Right kidney (tissue), 9 donors: Measurements from ENCODE around the gene OR51E1.

Experiments
- DNase-seq: peaks from one replicate; pipeline ENCODE4 v3.0.0-alpha.2; 2016
- long read RNA-seq, 8 donors: transcript quantifications; one replicate each; lab custom pipeline, GENCODE V29; 2026

The OR51E1 gene, protein sequence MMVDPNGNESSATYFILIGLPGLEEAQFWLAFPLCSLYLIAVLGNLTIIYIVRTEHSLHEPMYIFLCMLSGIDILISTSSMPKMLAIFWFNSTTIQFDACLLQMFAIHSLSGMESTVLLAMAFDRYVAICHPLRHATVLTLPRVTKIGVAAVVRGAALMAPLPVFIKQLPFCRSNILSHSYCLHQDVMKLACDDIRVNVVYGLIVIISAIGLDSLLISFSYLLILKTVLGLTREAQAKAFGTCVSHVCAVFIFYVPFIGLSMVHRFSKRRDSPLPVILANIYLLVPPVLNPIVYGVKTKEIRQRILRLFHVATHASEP
- long read RNA-seq, donor 1, partial matches to known transcripts, result 0 of 1 reads
- long read RNA-seq, donor 1, other reads (novel, unspliced or antisense), result 0 of 1 reads
- long read RNA-seq, donor 2, partial matches to known transcripts, result 0 of 1 reads
- long read RNA-seq, donor 2, other reads (novel, unspliced or antisense), result 0 of 1 reads
- long read RNA-seq, donor 3, result 0 reads
- long read RNA-seq, donor 4, partial matches to known transcripts, result 0 of 1 reads
- long read RNA-seq, donor 4, other reads (novel, unspliced or antisense), result 0 of 1 reads
- long read RNA-seq, donor 5, result 0 reads
- long read RNA-seq, donor 6, result 0 reads
- long read RNA-seq, donor 7, partial matches to known transcripts, result 0 of 1 reads
- long read RNA-seq, donor 7, other reads (novel, unspliced or antisense), result 0 of 1 reads
- long read RNA-seq, donor 8, result 0 reads

DNA sequence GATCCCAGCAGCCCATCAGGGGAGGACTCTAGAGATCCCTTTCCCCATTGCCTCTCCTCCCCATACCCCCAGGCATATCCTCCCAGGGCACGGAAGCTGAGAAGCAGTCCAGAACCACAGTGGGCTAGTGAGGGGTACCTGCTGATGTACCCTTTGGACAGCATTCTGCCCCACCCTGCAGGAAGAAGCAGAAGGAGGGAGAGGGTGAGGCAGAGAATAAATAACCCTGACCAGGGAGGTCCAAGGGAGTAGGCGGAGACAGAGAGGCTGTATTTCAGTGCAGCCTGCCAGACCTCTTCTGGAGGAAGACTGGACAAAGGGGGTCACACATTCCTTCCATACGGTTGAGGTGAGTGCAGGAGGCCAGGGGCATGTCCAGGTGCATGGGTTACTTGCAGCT is at the start of gene OR51E1:
Gene OR51E1, plus strand, starts transcription at position 301 of the 400 bp plus-strand sequence. CDS start 8,545 bp downstream, outside the sequence.
- DNase-seq, result no peak

DNA sequence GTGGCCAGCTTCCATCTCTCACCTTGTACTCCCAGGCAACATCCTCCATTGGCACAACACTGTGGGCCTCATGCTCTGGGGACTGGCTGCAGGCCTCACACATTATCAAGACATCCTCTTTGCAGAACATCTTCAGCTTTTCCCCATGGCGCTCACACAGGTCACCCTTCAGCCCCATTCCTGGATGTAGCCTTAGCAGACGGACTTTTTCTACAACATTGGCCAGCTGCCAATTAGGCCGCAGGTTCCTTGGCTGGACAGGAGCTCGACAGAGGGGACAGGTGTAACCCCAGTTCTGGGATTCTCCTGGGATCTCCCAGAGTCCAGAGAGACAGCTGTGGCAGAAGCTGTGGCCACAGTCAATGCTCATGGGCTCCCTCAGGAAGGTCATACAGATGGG is 38.7 kb upstream of the OR51E1 start:
- DNase-seq, result no peak

DNA sequence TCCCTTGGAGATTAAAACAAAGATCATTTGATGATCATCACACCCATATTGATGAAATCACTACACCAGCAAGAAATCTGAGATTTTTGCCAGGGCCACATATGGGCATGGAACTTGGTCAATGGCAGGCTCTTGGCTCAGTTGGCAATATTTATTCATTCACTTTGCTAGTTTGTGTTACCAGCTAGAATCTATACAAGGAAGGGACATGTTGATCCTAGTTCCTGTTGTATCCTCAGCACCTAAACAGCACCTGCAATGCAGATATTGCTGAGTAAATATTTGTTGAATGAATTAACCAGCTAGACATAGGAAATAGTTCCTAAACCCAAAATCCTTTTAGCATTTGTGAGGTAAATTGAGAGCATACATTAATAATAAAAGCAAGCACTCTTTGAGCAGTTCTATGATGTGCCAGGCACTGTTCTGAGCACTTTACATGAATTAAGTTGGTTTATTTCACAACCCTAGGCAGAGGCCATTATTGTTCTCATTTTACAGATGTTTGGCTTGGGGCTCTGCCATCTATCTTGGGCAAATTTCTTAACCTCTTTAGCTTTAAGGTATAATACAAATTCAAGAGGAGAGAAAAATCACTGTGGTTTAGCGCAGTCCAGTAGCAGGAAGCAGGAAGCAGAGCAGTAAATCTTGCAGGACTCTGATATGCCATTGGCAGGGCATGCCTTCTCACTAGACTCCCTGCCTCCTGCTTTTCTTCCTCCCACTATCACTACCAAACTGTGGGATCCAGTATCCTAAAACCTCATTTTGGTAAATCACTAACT is 37.4 kb upstream of the OR51E1 start:
- DNase-seq, result no peak

DNA sequence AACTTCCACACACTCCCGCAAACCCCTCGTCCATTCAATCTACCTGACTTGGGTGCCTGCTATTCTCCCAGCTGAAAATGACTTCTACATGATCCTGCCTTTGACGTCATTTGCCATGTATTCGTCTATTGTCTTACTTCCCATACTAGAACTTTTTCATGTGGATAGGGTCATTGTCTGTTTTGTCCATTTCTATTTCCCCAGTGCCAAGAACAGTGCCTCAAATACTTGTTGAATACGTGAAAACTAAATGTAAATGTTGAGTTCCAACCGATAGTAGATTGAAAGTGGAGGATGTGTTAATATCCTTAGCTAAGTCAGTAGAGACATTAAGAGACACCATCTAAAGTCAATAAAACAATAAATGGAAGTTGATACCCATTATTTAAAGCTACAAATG is 36.7 kb upstream of the OR51E1 start:
- DNase-seq, result no peak

DNA sequence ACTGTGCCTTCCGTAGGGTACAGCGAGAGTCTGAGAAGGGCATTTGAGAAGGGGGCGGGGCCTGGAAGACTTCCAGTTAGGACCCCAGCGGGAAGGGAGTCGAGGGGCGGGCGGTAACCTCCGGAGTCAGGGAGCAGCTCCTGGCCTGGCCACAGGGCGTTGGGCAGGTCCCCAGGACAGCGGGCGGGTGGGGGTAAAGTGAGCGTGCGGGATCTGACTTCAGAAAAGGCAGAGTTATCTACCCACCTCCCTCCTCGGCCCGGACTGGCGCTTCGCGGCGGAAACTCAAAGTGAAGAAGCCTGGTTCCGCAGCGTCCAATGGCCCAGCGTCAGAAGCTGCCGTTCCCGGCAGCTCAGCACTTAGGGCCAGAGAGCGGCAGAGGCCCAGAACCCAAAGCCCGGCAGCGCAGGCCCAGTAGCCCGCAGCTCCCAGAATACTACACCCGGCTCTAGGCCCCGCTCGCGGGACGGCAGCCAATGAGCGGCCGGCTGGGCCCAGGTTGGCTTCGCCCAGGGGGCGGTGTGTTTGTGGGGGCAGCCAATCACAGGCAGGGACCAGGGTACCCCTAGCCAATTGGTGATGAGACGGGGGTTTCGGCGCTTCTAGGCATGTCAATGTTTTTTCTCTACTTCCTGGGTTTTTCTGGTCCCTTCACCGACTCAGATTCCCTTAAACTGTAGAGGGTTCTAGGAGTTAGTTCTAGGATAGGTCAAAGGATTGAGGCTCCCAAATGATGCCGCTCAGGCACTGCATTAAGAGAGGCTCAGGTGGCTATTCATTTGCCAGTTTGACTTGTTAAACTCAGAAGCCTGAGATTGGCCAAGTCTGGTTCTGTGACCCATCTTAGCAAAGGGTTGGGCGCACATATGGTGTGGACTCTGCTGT is 35.8 kb upstream of the OR51E1 start, which contains the start of gene TRIM68:
Gene TRIM68, minus strand, starts transcription at position 451 of the 886 bp plus-strand sequence. CDS start 2,727 bp downstream, outside the sequence.
- DNase-seq, result peak; percentile 87

DNA sequence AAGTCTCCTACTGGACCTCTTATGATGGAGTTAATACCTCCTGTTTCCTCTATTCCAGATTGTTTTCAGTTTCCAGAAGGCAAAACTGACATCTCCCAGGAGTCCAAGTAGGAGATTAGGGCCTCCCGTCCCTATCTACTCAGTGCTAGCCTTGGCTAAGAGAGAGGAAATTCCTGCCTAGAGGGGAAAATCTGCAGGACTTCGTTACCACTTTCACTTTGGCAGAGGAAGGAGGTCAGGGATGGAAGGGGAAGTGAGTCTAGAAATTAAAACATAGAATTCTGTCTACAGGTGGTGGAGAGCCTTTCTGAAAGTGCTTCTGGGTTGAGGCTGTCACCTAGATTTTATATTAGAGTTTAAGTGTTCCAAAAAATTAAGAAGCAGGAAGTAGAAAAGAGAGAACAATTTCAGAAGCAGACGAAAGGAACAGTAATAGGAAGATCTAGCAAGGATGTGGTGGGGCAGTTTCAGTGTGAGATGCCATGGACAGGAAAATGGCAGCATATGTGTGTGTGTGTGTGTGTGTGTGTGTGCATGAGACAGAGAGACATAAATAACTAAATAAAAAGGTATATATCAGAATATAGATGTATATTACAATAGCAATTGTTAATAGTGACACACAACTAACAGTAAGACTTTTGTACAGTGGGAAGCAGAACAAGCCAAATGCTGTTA is 33.4 kb upstream of the OR51E1 start:
- DNase-seq, result no peak

DNA sequence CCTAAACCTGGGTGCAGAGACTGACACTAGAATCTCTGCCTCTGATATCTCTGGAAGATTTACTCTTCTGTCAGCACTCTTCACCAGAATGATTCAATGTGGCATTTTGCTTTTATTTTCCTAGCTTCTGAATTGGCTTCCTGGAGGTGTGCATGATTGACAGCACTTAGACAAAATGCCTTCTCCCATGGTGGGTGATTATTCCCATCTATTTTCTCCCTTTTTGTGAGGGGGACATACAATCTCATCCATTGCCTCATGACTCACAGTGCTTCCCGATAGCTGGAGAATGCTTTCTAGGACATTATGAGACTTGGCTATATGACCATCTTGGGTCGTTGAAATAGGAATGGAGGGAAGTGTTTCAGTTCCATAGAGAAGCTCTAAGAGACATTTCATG is 31.8 kb upstream of the OR51E1 start:
- no peak for DNase-seq

DNA sequence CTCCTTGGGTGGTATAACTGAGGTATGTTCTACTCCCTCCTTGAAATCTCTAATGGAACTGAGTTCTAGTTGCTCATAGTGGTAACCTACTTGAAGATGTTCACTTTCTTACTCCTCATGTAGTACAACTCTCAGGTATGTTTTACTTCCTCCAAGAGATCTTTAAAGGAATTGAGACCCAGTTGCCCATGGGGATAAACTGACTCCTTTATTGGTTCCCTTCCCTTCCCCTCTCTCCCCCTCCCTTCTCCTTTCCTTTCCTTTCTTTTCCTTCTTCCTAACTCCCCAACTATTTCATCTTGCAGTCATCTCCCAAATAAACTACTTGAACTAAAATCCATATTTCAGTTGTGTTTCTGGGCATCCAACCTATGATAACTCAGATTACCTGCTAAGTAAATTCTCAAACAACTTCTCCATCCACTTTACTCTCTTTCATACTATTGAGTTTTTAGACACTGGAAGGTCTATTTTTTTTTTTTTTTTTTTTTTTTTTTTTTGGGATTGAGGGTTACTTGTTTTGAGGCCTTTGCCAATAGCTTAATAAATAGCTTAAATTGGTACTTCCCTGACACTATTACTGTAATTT is 27.8 kb upstream of the OR51E1 start:
- no peak for DNase-seq

DNA sequence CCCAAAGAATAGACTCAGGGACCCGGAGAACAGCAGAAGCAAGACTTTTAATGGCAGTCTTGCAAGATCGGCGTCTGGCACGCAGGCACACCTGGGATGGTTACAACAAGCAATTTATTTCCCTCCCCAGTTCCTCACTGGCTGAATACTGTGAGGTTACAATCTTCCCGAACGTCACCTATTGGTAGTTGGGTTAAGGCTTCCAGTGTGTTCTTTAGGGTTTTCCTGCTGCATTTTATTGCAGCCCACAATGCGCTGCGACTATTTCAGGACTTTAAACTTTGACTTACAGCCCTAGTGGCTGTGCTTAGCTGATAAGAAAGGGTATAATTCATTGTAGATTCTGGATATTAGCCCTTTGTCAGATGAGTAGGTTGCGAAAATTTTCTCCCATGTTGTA is 24.3 kb upstream of the OR51E1 start:
- no peak for DNase-seq

DNA sequence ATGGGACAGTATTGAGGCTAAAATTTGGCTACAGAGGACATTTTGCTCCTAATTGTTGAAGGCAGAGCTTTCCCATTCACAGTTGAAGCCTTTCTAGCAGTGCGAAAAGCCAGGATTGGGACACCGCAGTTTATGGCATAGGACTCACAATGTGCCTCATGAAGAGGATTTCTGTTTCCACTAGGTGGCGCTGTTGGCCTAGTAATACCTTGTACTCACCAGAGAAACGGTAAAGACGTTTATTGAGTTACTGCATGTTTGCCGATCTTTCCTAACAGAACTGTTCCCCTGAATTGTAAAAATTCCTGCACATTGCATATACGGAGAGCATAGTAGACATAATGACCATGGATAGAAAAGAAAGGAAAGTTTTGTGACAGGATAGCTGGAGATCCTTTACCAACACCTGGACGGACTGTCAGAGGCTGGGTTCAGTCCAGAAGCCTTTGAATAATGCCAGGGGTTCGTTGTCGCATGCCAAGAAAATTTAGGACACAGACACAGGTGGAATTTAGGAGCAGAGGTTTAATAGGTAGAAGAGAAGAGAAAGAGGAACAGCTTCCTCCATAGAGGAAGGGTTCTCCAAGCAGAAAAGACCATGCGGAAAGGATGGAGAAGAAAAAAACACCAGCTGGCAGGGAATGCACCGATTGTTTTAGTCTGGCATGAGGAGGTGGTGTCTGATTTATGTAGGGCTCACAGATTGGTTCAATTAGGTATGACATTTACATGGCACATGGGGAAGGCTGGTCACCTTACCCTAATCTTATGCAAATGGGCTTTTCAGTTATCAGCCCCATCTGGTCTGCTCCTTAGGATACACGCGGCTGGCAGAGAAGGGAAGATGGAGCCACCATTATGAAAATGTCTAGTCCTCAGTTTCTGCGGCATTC is 17.3 kb upstream of the OR51E1 start:
- no peak for DNase-seq

DNA sequence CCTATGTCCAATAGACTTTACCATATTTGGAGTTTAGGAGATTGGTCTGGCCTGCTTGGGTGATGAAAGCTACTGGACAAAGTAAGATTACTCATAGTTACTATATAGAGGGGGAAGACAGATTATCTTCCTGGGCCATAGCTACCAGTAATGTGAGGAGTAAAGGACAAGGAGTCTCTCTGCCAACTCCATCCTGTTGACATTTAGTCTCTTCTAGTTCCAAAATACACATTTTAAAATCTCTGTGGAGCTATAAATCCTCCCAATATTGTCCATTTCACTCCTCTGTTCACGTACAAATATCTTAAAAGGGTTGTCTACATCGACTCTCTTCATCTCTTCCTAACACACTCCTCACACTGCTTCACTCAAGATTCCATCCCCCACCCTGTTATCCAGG is 7.6 kb upstream of the OR51E1 start:
- DNase-seq, result no peak

DNA sequence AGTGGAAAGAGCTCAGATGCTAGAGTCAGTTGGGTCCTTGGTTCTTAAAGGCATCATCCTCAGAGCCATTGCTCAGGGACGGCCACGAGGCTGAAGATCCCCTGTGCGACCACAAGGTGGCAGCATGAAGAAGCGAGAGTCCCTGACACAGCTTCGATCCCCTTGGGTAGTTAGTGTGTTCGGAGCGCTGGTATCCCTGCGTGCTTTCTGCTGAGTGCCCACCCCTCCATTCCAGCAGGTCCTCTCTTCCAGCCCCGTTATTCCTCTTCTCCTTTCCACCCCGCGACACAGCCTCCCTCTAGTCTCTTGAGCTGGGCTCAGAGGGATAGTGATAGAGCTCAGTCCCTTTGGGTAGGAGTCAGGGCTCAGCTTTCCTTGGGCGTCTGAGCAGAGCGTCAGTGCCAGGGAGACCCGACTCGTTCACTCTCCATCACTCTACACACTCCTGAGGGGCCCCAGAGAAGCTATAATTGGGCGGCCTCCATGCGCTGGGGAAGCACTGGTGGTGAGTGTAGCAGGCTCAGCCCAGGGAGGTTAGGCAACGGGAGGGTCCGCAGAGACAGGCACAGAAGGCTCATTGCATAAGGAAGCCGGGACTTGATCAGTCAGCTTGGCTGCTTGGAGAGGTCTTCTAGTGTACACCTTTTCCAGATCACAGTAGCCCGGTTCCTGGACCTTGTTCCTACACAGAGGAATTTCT is 6.7 kb upstream of the OR51E1 start, which contains the start of gene OR51D1:
Gene OR51D1, plus strand, starts transcription at position 516 of the 700 bp plus-strand sequence. CDS start 2,314 bp downstream, outside the sequence.
- peak; percentile 79 for DNase-seq

DNA sequence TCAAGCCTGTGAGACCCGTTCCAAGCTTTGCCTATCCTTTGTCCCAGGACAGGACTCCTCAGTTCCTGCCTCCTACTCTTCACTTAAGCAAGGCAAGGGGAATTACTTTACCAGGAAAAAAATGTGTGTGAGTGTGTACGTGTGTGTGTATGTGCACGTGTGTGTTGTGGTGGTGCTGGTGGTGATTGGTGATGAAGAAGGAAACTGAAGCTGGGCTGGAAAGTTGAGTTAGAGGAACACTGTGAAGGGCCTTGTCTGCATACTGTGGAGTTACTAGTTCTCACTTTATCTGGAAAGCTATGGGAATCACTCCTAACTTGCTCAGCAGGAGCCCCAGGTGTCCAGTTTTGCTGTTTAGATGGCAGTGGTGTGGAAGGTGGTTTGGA is 6.1 kb upstream of the OR51E1 start:
- DNase-seq, result no peak

DNA sequence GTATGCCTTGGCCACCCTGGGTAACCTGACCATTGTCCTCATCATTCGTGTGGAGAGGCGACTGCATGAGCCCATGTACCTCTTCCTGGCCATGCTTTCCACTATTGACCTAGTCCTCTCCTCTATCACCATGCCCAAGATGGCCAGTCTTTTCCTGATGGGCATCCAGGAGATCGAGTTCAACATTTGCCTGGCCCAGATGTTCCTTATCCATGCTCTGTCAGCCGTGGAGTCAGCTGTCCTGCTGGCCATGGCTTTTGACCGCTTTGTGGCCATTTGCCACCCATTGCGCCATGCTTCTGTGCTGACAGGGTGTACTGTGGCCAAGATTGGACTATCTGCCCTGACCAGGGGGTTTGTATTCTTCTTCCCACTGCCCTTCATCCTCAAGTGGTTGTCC is 3.9 kb upstream of the OR51E1 start:
- no peak for DNase-seq

DNA sequence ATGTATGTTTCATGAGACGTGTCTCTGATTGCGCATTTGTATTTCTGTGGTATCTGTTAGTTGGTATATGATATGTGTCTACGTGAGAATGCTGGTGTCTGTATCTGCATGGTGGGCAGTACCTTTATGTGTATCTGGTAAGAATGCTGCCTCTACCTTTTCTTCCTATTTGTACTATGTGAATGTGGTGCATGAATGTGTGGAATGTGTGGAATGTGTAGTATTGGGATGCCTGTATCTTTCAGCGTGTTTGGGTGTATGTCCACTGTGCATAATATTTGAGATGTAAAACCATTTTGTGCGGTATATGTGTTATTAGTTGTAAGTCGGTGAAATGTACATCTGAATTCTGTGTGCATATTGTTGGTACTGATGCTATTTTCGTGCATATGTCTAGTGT is 2.3 kb upstream of the OR51E1 start:
- no peak for DNase-seq

DNA sequence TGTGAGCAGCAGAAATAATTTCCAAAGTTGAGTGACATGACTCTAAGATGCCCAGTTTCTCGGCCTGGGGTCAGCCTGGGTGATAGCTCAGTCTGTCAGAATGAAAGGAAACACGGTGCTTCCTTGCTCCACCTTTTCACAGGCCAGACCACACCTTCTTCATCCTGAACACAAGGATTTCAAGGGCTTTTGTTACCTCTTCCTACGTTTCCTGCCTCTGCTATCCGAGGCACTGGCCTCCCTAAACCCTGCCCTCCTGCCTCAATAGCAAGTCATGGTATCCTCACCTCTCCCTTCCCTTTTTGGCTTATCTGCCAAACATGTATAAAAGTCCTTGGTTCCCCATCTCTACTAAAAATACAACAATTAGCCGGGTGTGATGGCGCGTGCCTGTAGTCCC is 1.7 kb upstream of the OR51E1 start:
- no peak for DNase-seq

DNA sequence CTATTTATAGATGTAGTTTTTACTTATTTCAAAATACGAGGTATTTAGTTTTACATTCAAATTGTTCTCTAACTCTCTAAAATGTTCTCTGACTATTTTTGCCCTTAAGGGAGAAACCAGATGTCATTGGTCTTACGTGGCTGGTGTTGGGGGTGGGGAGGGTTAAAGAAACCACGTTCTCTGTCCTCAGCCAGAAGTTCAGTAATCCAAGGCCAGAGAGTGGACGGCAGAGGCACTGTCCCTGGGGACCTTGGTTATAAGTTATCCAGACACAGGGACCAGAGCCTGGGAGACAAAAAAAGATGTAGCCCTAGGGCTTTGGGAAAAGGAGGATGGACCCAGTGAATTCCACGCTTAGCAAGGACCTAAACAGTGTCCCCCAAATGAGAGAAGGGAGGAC is 706 bp upstream of the OR51E1 start:
- DNase-seq, result no peak

DNA sequence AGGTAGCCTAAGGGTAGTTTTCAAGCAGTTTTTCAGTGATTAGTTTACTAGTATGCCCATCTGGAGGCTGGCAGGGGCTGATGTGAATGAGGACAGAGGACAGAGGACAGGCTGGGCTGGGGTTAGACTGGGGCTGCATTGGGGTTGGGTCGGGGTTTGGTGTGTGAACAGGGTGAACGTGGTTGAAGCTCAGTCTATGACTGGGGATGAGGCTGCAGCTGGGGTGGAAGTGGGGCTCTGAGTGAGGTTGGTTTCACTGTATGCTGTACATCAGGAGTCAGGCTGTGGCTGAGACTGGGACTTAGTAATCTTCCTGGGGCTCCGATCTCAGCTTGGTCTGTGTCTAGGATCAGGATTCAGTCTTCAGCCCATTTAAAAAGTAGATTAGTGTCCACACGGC is 451 bp downstream of the OR51E1 start:
- no peak for DNase-seq

DNA sequence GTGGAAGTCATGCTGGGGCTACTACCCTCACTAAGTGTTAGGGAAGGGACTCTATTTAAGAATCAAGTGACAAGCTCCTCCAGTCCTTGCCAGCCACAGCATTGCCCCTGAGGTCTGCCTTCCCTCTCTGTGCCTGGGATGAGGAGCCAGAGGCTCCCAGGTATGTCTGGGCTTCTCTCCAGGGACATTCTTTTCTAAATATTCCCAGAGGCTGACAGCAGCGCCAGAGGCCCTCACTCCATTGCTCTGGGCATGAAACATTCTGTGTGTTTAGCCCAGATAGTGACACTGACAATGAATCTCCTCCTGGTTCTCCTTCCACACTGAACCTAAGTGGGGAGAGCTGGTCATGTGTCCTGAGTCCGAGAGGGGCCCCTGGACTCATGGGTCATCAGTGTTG is 2.2 kb downstream of the OR51E1 start:
- no peak for DNase-seq
